HG03175 (cell line): ENCODE data around the gene ESX1.
"Not testable (repeated sequence)": the region's sequence is repeated elsewhere in the genome, so short reads cannot be mapped to it uniquely, and the experiment has no call there.

Experiments used
- ATAC-seq: cut with Tn5 transposase; IDR thresholded peaks from one replicate; pipeline ENCODE4 v1.9.1; 2021; ENCODE audit warnings: mild to moderate bottlenecking, moderate library complexity; ENCODE audit not compliant: unreplicated experiment

Gene ESX1

DNA sequence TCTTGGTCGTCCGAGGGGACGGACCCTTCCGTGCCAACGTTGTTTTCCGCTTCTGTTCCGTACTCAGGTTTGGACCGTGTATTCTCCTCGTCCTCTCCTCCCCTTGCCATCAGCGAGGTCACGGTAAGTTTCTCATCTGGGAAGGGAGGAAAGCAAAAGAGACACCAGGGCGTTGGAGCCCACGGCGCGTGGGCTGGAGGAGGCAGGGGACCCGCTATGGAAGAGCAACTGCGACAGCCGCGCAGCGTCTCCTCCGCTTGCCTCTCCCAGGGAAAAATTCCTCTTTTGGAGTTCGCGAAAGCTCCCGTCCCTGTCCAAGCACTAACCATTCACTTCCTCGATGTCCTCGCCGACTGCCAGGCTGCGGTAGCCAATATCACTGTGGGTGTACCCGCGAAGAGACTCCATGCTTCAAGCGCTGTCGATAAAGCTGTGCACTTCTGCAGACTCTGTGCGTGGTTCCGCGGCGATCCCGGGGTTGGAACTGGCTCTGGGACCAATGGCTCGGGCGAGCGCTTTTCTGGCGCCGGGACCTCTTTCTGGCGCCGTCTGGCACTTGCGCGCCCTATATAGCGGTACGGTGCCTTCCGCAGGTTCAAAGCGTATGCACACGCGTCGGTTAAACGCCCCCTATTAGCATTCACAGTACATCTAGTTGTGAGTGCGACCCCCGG lies at the start of gene ESX1:
TSS of gene ESX1 (minus strand) at position 492 of the 674 bp plus-strand sequence. CDS start at position 408, 84 bp downstream.
- ATAC-seq = no peak

DNA sequence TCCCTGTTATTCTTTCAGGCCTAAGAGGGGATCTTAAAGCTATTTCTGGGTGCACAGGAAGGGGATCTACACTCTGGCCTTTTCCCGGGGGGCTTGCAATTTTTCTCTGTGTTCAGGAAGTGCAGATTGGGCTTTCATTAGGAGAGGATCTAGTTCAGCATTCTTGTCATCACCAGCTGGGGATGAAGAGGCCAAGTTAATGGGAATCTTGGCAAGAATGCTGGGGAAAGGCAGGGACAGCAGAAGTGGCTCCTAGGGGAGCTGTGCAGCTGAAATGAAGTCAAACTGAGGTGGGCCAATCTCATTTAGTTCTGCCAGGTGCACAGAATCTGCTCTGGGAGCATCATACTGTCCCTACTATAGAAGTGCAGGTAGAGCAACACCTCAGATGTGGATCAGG lies 40.9 kb upstream of the ESX1 start:
- ATAC-seq = no peak

DNA sequence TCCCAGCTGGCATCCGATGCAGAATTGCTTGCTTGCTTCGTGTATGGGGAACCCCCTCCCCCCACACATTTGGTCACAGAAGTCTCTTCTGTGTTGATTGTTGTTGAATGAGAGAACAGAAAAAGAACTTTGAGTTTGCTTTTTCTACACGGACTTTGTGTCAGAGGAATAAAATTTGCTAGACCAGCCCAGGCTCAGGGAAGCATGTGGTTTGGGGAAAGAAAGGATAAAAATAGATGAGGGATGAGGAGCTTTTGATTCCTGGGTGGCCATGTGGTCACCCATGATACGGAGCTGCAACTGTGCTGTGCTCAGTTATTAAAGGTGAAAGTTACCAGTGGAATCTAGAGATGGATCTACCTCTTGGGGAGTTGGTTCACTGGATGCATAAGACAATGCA lies 34.2 kb upstream of the ESX1 start:
- no peak for ATAC-seq

DNA sequence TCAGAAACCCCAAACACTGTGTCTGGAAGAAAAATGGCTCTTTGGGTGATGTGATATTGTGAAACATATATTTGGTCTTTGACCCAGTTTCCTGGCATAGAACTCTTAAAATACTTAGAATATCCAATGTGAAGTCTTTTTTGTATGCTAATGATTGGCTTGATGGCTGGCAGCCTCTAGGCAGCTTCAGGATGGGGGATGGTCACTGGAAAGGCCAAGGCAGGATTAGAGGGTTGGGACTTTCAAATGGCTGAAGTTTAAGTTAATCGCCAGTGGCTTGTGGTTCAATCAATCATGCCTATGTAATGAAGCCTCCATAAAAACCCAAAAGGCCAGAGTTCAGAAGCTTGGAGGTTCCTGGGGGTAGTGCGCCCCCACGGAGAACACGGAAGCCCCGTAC lies 33.5 kb upstream of the ESX1 start:
- no peak for ATAC-seq

DNA sequence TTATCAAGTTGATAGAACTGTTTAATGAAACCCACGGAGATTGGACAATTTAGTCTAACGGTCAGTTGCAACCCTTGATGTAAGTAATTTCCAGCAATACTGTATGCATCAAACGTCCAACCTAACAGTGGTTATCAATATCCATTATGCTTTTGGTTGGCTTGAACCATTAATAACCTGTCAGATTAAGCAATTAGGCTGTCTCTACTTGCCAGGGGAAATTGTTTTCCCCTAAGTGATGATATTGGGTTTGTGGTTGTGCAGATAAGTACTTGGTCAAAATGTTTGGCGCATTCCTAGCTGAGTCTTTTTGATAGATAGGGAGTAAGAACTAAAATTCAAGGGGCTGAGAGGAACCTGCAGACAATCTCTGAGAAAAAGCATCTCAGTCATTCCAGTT lies 30.5 kb upstream of the ESX1 start:
- no peak for ATAC-seq

DNA sequence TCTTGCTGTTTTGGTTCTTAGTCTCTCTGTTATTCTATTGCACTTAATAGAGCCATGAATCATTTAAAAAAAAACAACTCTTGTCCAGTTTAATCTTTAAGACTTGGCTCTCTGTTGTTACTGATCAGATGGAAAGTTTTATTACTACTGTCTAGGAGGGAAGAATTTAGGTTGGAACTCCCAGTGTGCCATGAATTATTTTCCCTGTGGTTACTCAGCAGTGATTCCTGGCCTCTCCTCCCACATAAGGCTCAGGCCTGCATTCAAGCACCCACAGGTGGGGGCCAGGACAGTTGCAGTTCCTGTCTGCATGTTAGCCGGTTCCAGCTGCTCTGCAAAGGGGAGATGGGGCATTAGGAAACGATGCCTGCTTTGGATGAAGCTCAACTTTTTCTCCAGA lies 29.8 kb upstream of the ESX1 start:
- ATAC-seq = no peak

DNA sequence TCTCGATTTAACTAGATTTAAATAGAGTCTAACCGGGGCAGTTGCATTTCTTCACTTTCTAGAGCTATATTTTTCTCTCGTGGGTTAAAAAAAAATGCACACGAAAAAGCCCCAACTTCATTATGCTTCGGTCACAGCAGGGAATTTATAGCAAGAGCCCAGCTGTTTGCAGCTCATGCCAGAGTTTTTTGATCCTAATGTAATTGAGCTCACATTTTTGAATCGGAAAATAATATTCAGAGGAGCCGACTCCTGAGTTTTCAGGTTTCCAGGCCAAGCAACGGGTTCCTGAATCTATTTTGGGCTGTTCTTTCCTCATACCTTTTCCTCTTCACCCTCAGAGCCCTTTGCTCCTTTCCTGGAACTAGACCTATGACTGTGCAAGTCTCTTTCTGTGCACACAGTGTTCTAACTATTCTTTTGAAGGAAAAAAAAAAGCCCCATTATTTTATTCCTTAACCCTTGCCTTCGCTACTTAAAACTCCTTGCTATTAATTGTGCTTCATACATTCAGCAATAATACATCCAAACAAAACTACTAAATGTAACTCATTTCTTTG lies 27.5 kb upstream of the ESX1 start:
- no peak for ATAC-seq

DNA sequence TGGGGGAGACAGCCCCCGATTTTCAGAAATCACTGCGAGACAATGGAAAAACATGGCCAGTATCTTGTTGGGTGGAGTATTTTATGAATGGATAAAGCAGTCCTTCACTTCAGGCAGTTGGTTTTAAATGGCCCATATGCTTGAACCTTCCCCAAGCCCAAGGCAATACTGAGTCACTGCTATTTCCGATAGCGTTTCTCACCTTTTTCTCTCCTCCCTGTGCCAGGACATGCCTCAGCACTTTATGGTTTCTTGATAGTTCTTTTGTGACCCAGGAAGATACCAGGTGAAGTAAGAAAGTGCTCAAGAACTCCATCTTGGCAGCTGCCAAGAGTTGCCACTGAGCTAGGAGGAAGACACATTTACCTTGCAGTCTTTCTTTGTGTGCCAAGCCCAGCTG lies 26.8 kb upstream of the ESX1 start:
- no peak for ATAC-seq

DNA sequence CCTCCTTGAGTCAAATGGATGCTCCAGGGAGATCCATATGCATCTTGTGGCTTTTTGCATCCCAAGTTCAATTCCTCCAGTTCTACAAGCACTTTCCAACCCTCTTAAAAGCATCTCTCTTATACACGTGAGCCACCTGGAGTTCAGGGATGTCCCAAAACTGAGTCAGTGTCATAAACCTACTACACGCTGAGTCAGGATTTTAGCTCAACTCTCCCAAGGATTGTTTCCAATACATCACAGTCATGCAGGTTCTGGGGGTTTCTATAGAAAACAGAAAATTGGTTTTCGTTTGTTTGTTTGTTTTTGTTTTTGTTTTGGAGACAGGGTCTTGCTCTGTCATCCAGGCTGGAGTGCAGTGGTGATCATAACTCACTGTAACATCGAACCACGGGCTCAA lies 25.9 kb upstream of the ESX1 start:
- ATAC-seq = no peak

DNA sequence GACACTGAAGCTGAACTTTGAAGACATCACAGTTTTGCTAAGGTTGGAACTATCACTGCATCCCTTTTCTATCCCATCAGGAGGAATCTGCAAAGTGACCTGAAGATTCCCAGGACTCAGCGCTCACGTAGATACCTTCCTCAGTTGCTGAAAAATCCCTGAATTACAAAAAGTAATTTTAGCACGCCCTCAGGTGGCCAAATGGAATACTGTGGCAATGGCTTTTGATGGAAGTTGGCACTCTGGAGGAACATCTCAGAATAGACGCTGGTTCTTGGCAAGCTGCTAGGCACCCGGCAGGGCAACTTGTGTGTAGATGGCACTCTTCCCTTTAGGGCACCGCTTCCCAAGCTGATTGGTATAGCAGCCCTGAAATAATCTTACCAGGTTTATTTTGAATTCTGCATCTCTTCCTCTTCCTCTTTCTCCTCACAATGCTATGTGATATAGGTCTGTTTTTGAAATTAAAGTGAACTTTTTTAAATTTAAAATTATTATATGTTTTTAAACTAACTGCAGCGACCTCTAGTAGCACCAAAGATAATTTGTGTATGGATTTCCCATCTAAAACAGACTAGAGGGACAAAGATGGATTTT lies 16.3 kb upstream of the ESX1 start:
- no peak for ATAC-seq

DNA sequence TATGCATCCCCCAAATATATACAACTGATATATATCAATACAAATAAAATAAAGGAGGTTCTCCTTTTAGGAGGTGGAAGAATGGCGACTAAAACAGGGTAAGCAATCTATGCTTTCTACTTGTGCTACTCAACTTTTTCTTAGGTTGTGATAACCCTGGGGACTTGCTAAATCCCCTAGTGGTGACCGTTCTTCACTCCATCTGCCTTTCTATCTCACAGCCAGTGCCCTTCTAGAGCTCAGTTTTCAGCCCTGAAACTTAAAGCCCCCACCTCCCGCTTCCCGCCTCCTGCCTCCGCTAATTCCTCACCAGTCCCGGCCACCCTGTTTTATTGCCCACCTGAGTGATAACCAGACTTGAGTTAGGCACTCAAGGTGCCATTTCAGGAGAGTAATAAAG lies 15.5 kb upstream of the ESX1 start:
- no peak for ATAC-seq

DNA sequence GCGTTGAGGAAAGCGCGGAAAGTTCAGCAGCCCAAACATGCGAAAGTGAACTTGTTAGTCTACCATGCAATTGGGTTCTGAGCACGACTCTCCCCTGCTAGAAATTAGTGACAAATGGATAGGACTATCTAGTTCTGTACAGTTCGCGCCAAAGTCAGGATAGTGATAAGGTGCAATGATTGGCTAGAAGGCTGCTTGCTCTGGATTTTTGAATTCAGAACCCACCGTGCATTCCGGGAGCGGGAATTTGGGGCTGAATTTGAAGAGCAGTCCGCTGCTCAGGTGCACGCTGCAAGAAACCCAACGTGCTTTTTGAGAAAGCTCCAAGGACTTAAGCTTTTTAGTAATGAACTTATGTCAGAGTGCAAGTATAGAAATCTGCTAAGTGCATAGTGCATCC lies 732 bp upstream of the ESX1 start:
- ATAC-seq = no peak

DNA sequence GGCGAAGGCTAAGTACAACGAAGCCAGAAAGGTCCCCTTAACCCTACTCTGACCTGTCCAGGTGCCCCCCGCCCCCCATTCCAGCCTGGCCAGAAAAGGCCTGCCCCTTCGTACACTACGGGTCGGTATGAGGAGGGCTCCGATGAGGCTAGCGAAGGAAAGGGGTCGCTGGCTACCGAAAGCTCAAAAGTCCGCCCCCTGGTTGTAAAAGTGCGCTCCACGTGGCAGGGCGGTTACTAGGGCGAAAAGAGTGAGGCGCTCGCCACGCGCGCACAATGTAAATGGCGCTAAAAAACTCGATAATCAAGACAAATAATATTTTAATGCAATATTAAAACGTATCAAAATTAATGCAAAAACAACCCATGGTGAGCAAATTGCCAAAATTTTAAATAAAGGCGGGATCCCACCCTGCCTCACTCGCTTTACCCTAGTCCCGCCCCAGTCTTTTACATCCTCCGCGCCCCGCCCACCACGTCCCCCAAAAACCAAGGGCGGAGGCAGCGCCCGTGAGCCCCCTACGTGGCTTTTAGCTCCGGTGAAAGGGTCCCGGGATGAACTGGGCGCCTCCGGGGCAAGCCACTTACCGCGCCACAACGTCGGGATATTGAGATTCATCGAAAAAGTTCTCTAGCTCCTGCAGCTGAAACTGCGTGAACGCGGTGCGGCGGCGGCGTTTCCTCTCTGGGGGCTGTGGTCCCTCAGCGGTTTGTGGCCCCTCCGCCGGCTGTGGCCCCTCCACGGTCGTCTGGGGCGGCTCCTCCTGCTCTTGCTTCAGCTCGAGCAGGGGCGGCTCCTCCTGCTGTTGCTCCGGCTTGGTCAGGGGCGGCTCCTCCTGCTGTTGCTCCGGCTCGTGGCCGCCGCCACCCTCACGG lies 929 bp downstream of the ESX1 start:
- no peak for ATAC-seq

DNA sequence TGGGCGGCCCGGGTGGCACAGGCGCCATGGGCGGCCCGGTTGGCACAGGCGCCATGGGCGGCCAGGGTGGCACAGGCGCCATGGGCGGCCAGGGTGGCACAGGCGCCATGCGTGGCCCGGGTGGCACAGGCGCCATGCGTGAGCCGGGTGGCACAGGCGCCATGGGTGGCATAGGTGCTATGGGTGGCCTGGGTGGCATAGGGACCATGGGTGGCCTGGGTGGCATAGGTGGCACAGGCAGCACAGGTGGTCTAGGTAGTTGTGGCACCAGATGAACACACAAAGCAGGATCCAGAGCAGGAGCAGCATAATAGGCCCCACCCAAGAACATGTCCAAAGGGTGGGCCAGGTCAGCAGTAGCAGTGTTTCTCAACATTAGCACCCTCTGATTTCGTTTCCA lies 4.3 kb downstream of the ESX1 start:
- ATAC-seq = no peak

DNA sequence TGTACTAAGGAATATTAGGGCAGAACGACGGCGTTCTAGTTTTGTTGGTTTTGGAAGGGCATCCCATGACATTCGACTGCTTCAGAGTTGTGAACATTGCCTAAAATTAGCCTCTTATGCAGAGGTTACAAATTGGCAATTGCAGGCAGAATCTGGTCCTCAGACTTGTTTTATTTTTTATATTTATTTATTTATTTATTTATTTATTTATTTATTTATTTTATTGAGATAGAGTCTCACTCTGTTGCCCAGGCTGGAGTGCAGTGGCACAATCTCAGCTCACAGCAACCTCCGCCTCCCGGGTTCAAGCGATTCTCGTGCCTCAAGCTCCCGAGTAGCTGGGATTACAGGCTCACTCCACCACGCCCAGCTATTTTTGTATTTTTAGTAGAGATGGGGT lies 24.7 kb downstream of the ESX1 start:
- not testable (repeated sequence) for ATAC-seq

DNA sequence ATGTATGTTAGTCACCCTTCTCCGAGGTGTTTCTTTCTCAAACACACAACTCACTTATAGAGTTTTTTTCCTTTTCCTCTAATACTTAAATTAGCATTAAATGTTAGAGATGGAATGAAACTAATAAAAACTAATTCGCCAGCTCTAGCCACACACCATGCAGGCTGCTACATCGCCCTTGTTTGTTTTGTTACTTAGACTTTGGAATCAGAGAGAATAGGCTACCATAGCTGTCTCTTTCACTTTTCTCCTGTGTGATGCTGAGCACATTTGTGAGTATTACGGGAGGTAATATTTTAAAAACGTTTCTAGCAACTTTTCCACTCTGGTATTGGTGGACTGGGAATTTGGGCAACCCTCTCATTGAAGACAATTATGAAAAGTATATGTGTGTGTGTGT lies 43.5 kb downstream of the ESX1 start:
- no peak for ATAC-seq

DNA sequence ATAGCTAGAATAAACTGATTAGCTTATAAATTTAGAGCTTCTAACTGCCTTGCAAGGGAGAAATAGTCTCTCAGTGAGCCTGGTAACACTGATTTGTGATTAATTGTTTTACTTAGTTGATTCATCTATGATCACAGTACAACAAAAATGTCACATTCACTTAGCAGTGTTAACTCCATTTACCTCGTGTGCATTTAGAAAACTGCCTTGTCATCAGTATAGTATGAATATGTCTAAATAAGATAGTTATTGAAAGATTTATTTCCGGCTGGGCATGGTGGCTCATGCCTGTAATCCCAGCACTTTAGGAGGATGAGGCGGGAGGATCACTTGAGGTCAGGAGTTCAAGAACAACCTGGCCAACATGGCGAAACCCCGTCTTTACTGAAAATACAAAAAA lies 49.2 kb downstream of the ESX1 start:
- no peak for ATAC-seq
